ENCODE measurements around the gene PLA2G2C.
"Not testable (repeated sequence)": the region's sequence is repeated elsewhere in the genome, so short reads cannot be mapped to it uniquely, and the experiment has no call there.

The PLA2G2C gene

GRCh38 chr1:20185834-20186782, at the start of gene PLA2G2C, which contains the start of gene UBXN10:
Gene PLA2G2C (minus strand): TSS chr1:20186518. CDS start chr1:20177363, 9,155 bp downstream.
Gene UBXN10 (plus strand): TSS chr1:20186096. CDS start chr1:20190562, 4,466 bp downstream.
- peak; percentile 24 for DNase-seq

GRCh38 chr1:20234788-20235535, 48.6 kb upstream of the PLA2G2C start:
- no peak for DNase-seq

DNA sequence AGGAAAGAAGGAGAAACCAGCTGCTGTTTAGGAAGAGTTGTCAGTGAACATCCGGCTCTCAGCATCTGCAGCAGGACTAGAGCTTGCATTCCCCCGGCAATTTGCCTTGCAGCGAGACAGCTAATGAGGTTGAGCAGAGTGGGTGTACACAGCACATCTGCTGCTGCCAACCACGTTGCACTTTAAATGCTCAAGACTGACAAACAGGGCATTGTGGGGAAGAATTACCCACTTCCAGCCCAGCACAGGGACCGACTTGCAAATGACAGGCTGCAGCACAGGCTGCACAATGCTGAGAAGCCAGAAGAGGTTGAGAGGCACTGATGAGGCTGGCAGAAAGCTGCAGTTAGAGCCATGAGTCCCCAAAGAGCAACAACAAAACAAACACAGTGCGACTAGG, 47.5 kb upstream of the PLA2G2C start:
- DNase-seq: peak; percentile 66

- peak; percentile 4 for DNase-seq
Observed at GRCh38 chr1:20233394-20233793, 47.1 kb upstream of the PLA2G2C start.

GRCh38 chr1:20232564-20232963, 46.2 kb upstream of the PLA2G2C start:
- DNase-seq: not testable (repeated sequence)

DNA sequence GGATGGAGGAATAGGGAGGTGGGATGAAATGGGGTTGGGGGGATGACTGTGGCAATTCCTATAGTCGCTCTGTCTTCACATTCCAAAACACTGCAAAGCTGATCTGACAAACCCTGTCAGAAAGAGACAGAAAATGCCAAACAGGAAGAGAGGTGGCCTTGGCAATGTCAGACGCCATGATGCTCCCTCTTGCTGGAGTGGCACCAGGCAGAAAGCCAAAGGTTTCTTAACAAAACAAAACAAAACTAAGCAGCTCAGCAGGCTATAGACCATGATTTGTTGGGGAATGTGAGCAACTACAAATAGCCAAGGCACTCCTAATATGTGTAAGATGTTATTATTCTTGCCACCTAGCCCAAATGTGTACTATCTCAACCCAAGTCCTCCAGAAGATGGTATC, 42.9 kb upstream of the PLA2G2C start:
- DNase-seq: peak; percentile 5

DNA sequence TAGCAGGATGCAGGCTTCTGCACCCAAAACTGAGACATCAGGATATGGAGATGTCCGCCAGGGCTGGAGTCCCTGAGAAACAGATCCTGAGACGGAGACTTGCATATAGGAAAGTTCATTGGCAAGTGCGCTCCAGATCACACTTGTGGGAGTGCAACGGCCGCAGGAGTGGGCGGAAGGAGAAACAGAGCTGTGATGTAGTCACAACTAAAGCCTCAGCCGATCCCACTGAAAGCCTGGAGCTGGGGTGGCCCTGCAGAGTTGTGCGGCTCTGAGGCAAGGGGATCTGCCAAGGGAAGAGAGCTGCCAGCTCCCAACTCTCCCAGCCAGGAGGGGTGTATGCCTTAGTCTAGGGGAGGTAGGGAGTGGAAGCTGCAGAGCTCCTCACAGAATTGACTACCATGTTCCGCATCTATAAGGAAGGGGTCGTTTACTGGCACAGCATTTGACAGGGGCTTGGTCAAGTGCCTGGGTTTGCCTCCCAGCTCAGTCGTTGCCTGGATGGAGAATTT, 42.1 kb upstream of the PLA2G2C start:
- no peak for DNase-seq

- no peak for DNase-seq
Observed at GRCh38 chr1:20227704-20228103, 41.4 kb upstream of the PLA2G2C start.

DNA sequence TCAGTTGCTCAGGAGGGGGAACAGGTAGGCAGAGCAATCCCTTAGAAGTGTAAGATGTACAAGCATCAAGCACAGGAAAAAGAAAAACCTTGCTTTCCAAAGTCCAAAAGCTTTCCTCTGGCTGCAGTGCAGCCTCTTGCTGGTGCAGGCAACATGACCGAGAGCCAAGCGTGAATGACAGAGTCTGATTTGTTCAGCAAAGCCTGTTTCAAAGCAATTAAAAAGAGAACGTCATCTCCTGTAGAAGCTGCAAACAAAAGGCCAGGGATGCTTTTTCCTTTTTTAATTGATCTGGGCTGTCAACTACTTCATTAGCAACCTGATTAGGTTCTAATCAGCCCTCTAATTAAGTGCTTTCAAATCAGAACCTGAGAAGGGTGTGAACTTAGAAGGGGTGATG, 38.2 kb upstream of the PLA2G2C start:
- no peak for DNase-seq

DNA sequence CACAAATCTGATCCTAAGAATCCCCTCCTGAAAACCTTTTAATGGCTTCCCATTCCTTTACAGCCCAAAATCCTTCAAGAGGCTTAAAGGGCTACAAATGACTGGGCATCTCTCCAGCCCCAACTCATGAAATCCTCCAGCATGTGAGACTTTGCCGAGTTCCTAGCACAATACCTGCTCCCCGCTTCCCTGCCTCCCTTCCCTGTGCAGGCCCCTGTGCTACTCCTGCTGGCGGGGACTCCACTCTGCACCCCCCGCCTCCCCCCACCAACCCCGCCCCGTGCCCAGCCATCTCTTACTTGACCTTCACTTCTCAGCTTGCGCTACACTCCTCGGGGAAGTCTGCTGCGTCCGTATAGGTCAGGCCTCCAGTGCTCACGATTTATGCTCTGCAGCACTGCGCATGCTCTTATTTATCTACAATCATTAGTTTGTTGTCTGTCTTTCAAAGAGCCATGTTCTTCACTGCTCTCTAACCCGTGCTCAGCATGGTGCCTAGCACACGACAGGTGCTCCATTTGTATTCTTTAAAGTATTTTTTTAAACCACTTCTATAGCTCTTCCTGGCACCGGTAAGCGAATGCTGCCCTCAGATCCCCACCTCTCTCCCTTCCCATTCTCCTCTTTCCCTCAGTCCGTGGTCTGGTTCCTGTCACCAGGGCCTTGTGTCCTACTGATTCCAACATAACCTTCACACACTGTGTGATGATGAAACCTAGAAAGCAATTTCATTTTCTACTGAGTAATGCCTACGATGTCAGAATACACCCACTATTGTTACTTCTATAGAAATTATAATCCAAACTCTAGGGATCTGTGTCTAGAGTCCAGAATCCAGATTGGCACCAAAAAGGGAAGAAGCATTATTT, 37.5 kb upstream of the PLA2G2C start:
- peak; percentile 34 for DNase-seq

GRCh38 chr1:20223106-20223505, 36.8 kb upstream of the PLA2G2C start:
- no peak for DNase-seq

- DNase-seq: peak; percentile 78
Observed at GRCh38 chr1:20220036-20220435, 33.7 kb upstream of the PLA2G2C start.

GRCh38 chr1:20219053-20219452, 32.7 kb upstream of the PLA2G2C start:
- not testable (repeated sequence) for DNase-seq

- no peak for DNase-seq
Observed at GRCh38 chr1:20216574-20216973, 30.3 kb upstream of the PLA2G2C start.

GRCh38 chr1:20215716-20216115, 29.4 kb upstream of the PLA2G2C start:
- DNase-seq: no peak

GRCh38 chr1:20212685-20213331, 26.5 kb upstream of the PLA2G2C start:
- peak; percentile 90 for DNase-seq

DNA sequence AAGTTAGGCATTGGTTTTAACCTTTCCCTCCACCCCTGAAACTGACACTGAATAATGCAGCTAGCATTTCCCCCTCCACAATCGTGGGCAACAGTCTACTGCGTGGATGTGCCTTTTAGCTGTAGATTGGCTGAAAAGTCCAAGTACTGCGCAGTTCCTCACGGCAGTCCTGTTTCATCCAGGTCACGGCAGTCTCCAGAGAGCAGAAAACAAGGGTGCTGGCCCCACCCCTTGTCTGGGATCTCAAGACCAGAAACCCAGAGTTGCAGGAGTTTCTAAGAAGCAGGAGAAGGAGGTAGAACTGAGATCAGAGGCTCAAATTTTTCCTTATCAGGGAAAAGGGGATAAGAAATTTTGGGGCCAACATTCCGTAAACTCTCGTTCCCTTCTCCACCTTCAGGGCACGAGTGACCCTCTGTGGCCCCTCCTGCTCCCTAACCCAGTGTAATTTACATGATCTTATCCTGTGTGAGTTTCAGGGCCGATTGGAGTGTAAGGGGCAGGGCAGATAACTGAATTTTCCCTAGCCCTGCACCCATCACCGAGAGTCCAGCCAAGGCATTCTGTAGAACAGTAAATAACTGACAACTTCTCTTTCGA, 25.9 kb upstream of the PLA2G2C start:
- DNase-seq: no peak

DNA sequence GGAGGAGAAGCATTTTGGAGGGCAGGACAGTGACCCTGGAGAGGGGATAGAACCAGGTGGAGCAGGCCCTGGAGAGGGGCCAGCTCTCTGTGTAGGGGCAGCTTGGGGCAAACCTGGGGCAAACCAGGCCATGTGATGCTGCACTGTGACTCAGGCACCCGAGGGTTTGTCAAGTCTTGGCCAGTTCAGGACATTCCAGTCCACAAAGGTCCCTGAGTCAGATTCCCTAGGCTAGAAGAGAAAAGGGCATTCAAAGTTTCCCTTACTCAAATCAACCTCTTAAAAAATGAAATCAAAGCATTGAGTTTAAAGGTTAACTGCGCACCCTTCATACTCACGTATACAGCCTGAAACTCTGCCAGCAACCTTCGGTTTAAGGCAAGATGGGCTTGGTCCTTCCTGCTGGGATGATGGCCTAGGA, 25.2 kb upstream of the PLA2G2C start:
- DNase-seq: no peak

- DNase-seq: no peak
Observed at GRCh38 chr1:20210736-20211460, 24.6 kb upstream of the PLA2G2C start.

- DNase-seq: no peak
Observed at GRCh38 chr1:20209471-20209870, 23.2 kb upstream of the PLA2G2C start.

- DNase-seq: no peak
Observed at GRCh38 chr1:20207546-20207945, 21.2 kb upstream of the PLA2G2C start.
